Measurements from ENCODE around the gene IFI16.

- TF ChIP-seq POLR2A (IDR thresholded peaks at IDR 0.05): no peak
- TF ChIP-seq CTCF (IDR thresholded peaks at IDR 0.05): no peak
Measured at GRCh38 chr1:159005676-159006075, 4.0 kb upstream of the IFI16 start.

Data from esophagus squamous epithelium (tissue), 4 donors.